HEK293 (cell line): ENCODE results near the gene XPR1.

Source experiments
- CTCF ChIA-PET: fragments of 350-600 bp; formaldehyde crosslinking; extraction: SDS; loops from one replicate; lab custom pipeline; 2021; ENCODE audit warnings: antibody characterized with exemption; lab: Yijun Ruan, JAX
- POLR2A ChIA-PET: fragments of 300-600 bp; formaldehyde crosslinking; extraction: SDS; loops from one replicate; lab custom pipeline; 2020; ENCODE audit warnings: antibody characterized with exemption, inconsistent platforms; lab: Yijun Ruan, JAX
- H3K27ac ChIP-seq: fragments of 200-500 bp; sonication (Bioruptor generic); 2 replicates; pipeline ENCODE4 v1.5.1; 2014; ENCODE audit warnings: low read depth, low read length, control low read depth, inconsistent platforms; ENCODE audit errors: extremely low read depth
- H3K36me3 ChIP-seq, 2 experiments: fragments of 200-500 bp in 1 of 2; sonication (Bioruptor generic) in 1 of 2; 1 replicate in 1 of 2; 2 replicates in 1 of 2; pipeline ENCODE4 v1.5.1; 2014 to 2017; ENCODE audit warnings: inconsistent platforms in 2 of 2, low read length in 2 of 2; ENCODE audit not compliant: control insufficient read depth in 2 of 2, insufficient read depth in 1 of 2
- H3K4me1 ChIP-seq: fragments of 200-500 bp; sonication (Bioruptor generic); 2 replicates; pipeline ENCODE4 v1.5.1; 2014; ENCODE audit warnings: mild to moderate bottlenecking, low read length, inconsistent platforms; ENCODE audit not compliant: control insufficient read depth, insufficient read depth
- H3K4me3 ChIP-seq: 2 replicates; pipeline ENCODE4 v1.5.1; 2011; ENCODE audit warnings: low read depth, mild to moderate bottlenecking, control low read depth, low read length, moderate library complexity
- H3K9me3 ChIP-seq: fragments of 200-500 bp; sonication (Bioruptor generic); 2 replicates; pipeline ENCODE4 v1.5.1; 2014; ENCODE audit warnings: low read depth, low read length, inconsistent platforms; ENCODE audit not compliant: control insufficient read depth, insufficient read depth
- AEBP2 ChIP-seq: fragments of 450-650 bp; formaldehyde crosslinking; IDR thresholded peaks from 2 replicates; pipeline ENCODE4 v1.5.1; 2016; ENCODE audit warnings: missing biosample characterization, missing genetic modification characterization, borderline replicate concordance
- EGR2 ChIP-seq: fragments of 450-650 bp; formaldehyde crosslinking; IDR thresholded peaks from 2 replicates; pipeline ENCODE4 v1.5.1; 2016; ENCODE audit warnings: low read depth, missing biosample characterization, missing genetic modification characterization
- SP7 ChIP-seq: fragments of 450-650 bp; formaldehyde crosslinking; IDR thresholded peaks from 2 replicates; pipeline ENCODE4 v1.5.1; 2016; ENCODE audit warnings: missing biosample characterization, missing genetic modification characterization
- YY2 ChIP-seq: fragments of 450-650 bp; formaldehyde crosslinking; IDR thresholded peaks from 2 replicates; pipeline ENCODE4 v1.5.1; 2016; ENCODE audit warnings: missing biosample characterization, missing genetic modification characterization
- ZBTB17 ChIP-seq: fragments of 450-650 bp; formaldehyde crosslinking; IDR thresholded peaks from 2 replicates; pipeline ENCODE4 v1.5.1; 2016; ENCODE audit warnings: missing biosample characterization, missing genetic modification characterization
- ZIC2 ChIP-seq: fragments of 450-650 bp; formaldehyde crosslinking; IDR thresholded peaks from 2 replicates; pipeline ENCODE4 v1.5.1; 2016; ENCODE audit warnings: missing biosample characterization, missing genetic modification characterization
- ZNF112 ChIP-seq: fragments of 450-650 bp; formaldehyde crosslinking; IDR thresholded peaks from 2 replicates; pipeline ENCODE4 v1.5.0; 2017; ENCODE audit warnings: missing biosample characterization, missing genetic modification characterization
- ZNF221 ChIP-seq: fragments of 450-650 bp; formaldehyde crosslinking; IDR thresholded peaks from 2 replicates; pipeline ENCODE4 v1.5.1; 2017; ENCODE audit warnings: missing biosample characterization, missing genetic modification characterization, borderline replicate concordance
- ZNF335 ChIP-seq: fragments of 450-650 bp; formaldehyde crosslinking; conservative IDR thresholded peaks from 2 replicates; pipeline ENCODE4 v1.5.1; 2016; ENCODE audit warnings: missing biosample characterization, missing genetic modification characterization
- ZNF37A ChIP-seq: fragments of 450-650 bp; IDR thresholded peaks from 2 replicates; pipeline ENCODE4 v1.5.1; 2018; ENCODE audit warnings: missing biosample characterization, missing genetic modification characterization
- ZNF391 ChIP-seq: fragments of 450-650 bp; formaldehyde crosslinking; IDR thresholded peaks from 2 replicates; pipeline ENCODE4 v1.5.1; 2016; ENCODE audit warnings: low read depth, missing biosample characterization, missing genetic modification characterization, borderline replicate concordance
- ZNF501 ChIP-seq: fragments of 450-650 bp; formaldehyde crosslinking; IDR thresholded peaks from 2 replicates; pipeline ENCODE4 v1.5.1; 2016; ENCODE audit warnings: missing biosample characterization, missing genetic modification characterization
- ZNF585B ChIP-seq: fragments of 450-650 bp; formaldehyde crosslinking; IDR thresholded peaks from 2 replicates; pipeline ENCODE4 v1.5.1; 2016; ENCODE audit warnings: missing biosample characterization, missing genetic modification characterization
- ZNF610 ChIP-seq: fragments of 450-650 bp; formaldehyde crosslinking; IDR thresholded peaks from 2 replicates; pipeline ENCODE4 v1.5.1; 2016; ENCODE audit warnings: missing biosample characterization, missing genetic modification characterization, borderline replicate concordance
- ZNF626 ChIP-seq: fragments of 450-650 bp; sonication (Bioruptor Pico); formaldehyde crosslinking; IDR thresholded peaks from 2 replicates; pipeline ENCODE4 v1.5.1; 2018; ENCODE audit warnings: missing biosample characterization, missing genetic modification characterization, inconsistent platforms
- ZNF629 ChIP-seq: fragments of 450-650 bp; formaldehyde crosslinking; IDR thresholded peaks from 2 replicates; pipeline ENCODE4 v1.5.1; 2017; ENCODE audit warnings: missing biosample characterization, missing genetic modification characterization
- ZNF658 ChIP-seq: fragments of 450-650 bp; formaldehyde crosslinking; IDR thresholded peaks from 2 replicates; pipeline ENCODE4; 2016; ENCODE audit warnings: missing biosample characterization, missing genetic modification characterization
- ZNF701 ChIP-seq: fragments of 450-650 bp; formaldehyde crosslinking; IDR thresholded peaks from 2 replicates; pipeline ENCODE4 v1.5.1; 2016; ENCODE audit warnings: missing biosample characterization, missing genetic modification characterization
- ZNF747 ChIP-seq: fragments of 450-650 bp; formaldehyde crosslinking; IDR thresholded peaks from 2 replicates; pipeline ENCODE4 v1.5.1; 2016; ENCODE audit warnings: missing biosample characterization, missing genetic modification characterization
- ZXDB ChIP-seq: fragments of 450-650 bp; formaldehyde crosslinking; IDR thresholded peaks from 2 replicates; pipeline ENCODE4 v1.5.1; 2016; ENCODE audit warnings: missing biosample characterization, missing genetic modification characterization
- TF ChIP-seq, protein P1 (sequence below): fragments of 450-650 bp; formaldehyde crosslinking; IDR thresholded peaks from 2 replicates; pipeline ENCODE4 v1.5.1; 2016; ENCODE audit warnings: missing biosample characterization, missing genetic modification characterization
- TF ChIP-seq, protein P2 (sequence below): fragments of 450-650 bp; formaldehyde crosslinking; conservative IDR thresholded peaks from 2 replicates; pipeline ENCODE4 v1.5.1; 2016; ENCODE audit warnings: low read depth, missing biosample characterization, missing genetic modification characterization
- TF ChIP-seq, protein P3 (sequence below): fragments of 450-650 bp; formaldehyde crosslinking; IDR thresholded peaks from 2 replicates; pipeline ENCODE4 v1.5.1; 2016; ENCODE audit warnings: missing biosample characterization, missing genetic modification characterization

The XPR1 gene

DNA sequence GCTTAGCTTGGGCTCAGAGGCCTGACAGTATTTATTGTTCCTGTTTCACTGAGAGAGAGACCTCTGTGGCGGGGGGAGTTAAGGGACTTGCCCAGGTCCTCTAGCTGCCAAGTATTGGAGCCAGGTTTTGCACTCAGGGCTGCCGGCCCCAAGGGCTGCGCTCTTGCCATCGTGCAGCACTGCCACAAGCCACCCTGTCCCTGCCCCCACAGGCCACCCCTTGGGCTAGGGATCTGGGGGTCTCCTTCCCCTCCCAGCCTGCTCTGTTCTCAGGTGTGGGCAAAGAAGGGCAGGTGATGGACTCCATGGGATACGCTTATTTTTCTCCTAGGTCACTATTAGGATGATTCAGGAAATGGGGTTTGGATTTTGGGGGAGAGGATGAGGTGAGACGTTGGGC, 289.6 kb downstream of the XPR1 start:
- CTCF ChIA-PET: interaction anchor here (0.6 to 0.9 kb wide), 2 partner anchors 22 to 405 kb away, joined by 4 read pairs; no protein-coding TSS in a partner anchor
- no peak overlapping the region for H3K27ac ChIP-seq
- POLR2A ChIA-PET: no interaction called here

GRCh38 chr1:180921891-180922630, 290.2 kb downstream of the XPR1 start:
- H3K27ac ChIP-seq: no peak overlapping the region
- ChIA-PET POLR2A (no interaction called here), CTCF (interaction anchor here (0.6 to 1.2 kb wide), 2 partner anchors 8 to 21 kb away, joined by 4 read pairs; no protein-coding TSS in a partner anchor)
- H3K4me1 ChIP-seq: peaks cover 4% of the 10 kb centered on the region; the same call in 1 of the 2 replicates
- H3K36me3 ChIP-seq: no peaks in the 10 kb centered on the region
- H3K9me3 ChIP-seq: no peaks in the 10 kb centered on the region
- no peak overlapping the region for H3K4me3 ChIP-seq
- peak; percentile 67 for TF ChIP-seq ZIC2 (tag by site-specific recombination)
- TF ChIP-seq ZNF658: no peak
- no peak for TF ChIP-seq ZNF501 (tag by site-specific recombination)
- TF ChIP-seq, protein P1, sequence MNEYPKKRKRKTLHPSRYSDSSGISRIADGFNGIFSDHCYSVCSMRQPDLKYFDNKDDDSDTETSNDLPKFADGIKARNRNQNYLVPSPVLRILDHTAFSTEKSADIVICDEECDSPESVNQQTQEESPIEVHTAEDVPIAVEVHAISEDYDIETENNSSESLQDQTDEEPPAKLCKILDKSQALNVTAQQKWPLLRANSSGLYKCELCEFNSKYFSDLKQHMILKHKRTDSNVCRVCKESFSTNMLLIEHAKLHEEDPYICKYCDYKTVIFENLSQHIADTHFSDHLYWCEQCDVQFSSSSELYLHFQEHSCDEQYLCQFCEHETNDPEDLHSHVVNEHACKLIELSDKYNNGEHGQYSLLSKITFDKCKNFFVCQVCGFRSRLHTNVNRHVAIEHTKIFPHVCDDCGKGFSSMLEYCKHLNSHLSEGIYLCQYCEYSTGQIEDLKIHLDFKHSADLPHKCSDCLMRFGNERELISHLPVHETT (tag by site-specific recombination): no peak
- no peak for TF ChIP-seq ZNF391
- TF ChIP-seq ZNF112 (tag by site-specific recombination): no peak
- TF ChIP-seq ZNF221 (tag by site-specific recombination): no peak

More for the DNA sequence above, 289.6 kb downstream of the XPR1 start:
- no peaks in the 10 kb centered on the region for H3K9me3 ChIP-seq
- peaks cover 4% of the 10 kb centered on the region; the same call in 1 of the 2 replicates for H3K4me1 ChIP-seq
- no peak overlapping the region for H3K4me3 ChIP-seq
- H3K36me3 ChIP-seq: no peaks in the 10 kb centered on the region
- TF ChIP-seq ZNF610 (tag by site-specific recombination) (no peak), ZXDB (tag by site-specific recombination) (no peak), SP7 (tag by site-specific recombination) (no peak), YY2 (tag by site-specific recombination) (no peak), ZNF391 (no peak), ZNF585B (tag by site-specific recombination) (no peak), EGR2 (tag by site-specific recombination) (no peak), ZNF701 (no peak), ZBTB17 (tag by site-specific recombination) (no peak), ZNF629 (tag by site-specific recombination) (no peak), ZNF335 (tag by site-specific recombination) (no peak), ZNF626 (tag by site-specific recombination) (no peak), ZNF747 (tag by site-specific recombination) (no peak), AEBP2 (tag by site-specific recombination) (no peak), ZNF37A (no peak)
- TF ChIP-seq, protein P2, sequence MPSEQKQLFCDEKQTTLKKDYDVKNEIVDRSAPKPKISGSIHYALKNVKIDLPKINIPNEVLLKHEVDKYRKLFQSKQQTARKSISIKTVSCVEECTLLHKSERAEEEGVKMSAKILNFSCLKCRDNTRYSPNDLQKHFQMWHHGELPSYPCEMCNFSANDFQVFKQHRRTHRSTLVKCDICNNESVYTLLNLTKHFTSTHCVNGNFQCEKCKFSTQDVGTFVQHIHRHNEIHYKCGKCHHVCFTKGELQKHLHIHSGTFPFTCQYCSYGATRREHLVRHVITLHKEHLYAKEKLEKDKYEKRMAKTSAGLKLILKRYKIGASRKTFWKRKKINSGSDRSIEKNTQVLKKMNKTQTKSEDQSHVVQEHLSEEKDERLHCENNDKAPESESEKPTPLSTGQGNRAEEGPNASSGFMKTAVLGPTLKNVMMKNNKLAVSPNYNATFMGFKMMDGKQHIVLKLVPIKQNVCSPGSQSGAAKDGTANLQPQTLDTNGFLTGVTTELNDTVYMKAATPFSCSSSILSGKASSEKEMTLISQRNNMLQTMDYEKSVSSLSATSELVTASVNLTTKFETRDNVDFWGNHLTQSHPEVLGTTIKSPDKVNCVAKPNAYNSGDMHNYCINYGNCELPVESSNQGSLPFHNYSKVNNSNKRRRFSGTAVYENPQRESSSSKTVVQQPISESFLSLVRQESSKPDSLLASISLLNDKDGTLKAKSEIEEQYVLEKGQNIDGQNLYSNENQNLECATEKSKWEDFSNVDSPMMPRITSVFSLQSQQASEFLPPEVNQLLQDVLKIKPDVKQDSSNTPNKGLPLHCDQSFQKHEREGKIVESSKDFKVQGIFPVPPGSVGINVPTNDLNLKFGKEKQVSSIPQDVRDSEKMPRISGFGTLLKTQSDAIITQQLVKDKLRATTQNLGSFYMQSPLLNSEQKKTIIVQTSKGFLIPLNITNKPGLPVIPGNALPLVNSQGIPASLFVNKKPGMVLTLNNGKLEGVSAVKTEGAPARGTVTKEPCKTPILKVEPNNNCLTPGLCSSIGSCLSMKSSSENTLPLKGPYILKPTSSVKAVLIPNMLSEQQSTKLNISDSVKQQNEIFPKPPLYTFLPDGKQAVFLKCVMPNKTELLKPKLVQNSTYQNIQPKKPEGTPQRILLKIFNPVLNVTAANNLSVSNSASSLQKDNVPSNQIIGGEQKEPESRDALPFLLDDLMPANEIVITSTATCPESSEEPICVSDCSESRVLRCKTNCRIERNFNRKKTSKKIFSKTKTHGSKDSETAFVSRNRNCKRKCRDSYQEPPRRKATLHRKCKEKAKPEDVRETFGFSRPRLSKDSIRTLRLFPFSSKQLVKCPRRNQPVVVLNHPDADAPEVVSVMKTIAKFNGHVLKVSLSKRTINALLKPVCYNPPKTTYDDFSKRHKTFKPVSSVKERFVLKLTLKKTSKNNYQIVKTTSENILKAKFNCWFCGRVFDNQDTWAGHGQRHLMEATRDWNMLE (tag by site-specific recombination): no peak
- TF ChIP-seq, protein P3, sequence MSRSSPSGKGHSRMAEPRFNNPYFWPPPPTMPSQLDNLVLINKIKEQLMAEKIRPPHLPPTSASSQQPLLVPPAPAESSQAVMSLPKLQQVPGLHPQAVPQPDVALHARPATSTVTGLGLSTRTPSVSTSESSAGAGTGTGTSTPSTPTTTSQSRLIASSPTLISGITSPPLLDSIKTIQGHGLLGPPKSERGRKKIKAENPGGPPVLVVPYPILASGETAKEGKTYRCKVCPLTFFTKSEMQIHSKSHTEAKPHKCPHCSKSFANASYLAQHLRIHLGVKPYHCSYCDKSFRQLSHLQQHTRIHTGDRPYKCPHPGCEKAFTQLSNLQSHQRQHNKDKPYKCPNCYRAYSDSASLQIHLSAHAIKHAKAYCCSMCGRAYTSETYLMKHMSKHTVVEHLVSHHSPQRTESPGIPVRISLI (tag by site-specific recombination): no peak
